Measurements from ENCODE around the gene UNC5A.

The UNC5A gene

GRCh38 chr5:176899946-176900779 lies 89.8 kb downstream of the UNC5A start:
- no peak for DNase-seq

- DNase-seq = no peak
Observed at GRCh38 chr5:176900780-176901204, 90.4 kb downstream of the UNC5A start.

GRCh38 chr5:176901260-176902101 lies 91.1 kb downstream of the UNC5A start:
- DNase-seq = no peak

- no peak for DNase-seq
Observed at GRCh38 chr5:176902102-176902814, 91.9 kb downstream of the UNC5A start.

- no peak for DNase-seq
Observed at GRCh38 chr5:176902911-176903664, 92.7 kb downstream of the UNC5A start.

- DNase-seq = no peak
Observed at GRCh38 chr5:176904276-176904675, 93.9 kb downstream of the UNC5A start.

GRCh38 chr5:176906126-176906525 lies 95.8 kb downstream of the UNC5A start:
- DNase-seq = no peak

- no peak for DNase-seq
Observed at GRCh38 chr5:176906796-176907195, 96.4 kb downstream of the UNC5A start.

- DNase-seq = no peak
Observed at GRCh38 chr5:176908675-176909368, 98.5 kb downstream of the UNC5A start.

- no peak for DNase-seq
Observed at GRCh38 chr5:176912115-176912514, 101.8 kb downstream of the UNC5A start.

- DNase-seq = no peak
Observed at GRCh38 chr5:176915906-176916305, 105.5 kb downstream of the UNC5A start.

GRCh38 chr5:176916337-176916736 lies 106.0 kb downstream of the UNC5A start:
- DNase-seq = no peak

GRCh38 chr5:176918613-176919012 lies 108.3 kb downstream of the UNC5A start:
- no peak for DNase-seq

- no peak for DNase-seq
Observed at GRCh38 chr5:176921714-176922113, 111.4 kb downstream of the UNC5A start.

- DNase-seq = no peak
Observed at GRCh38 chr5:176922817-176923216, 112.5 kb downstream of the UNC5A start.

GRCh38 chr5:176927562-176927961 lies 117.2 kb downstream of the UNC5A start:
- DNase-seq = no peak

GRCh38 chr5:176929654-176930053 lies 119.3 kb downstream of the UNC5A start:
- peak in 1 of 5 experiments; percentile 36 for DNase-seq
